CD4-positive, alpha-beta T cell treated with Interferon gamma for 1 hour (primary cell): ENCODE measurements around the gene SUSD1.

Experiments used
- DNase-seq: peaks from one replicate; pipeline ENCODE4 v3.0.0-alpha.2; 2020

The SUSD1 gene

DNA sequence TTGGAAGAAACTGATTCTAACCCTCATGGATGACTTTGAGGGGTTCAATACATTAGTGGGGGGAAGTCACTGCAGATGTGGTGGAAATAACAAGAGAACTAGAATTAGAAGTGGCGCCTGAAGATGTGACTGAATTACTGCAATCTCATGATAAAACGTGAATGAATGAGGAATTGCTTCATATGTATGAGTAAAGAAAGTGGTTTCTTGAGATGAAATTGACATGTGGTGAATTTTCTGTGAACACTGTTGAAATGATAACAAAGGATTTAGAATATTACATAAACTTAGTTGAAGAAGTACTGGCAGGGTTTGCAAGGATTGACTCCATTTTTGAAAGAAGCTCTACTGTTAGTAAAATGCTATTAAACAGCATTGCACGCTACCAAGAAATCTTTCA lies 165.4 kb downstream of the SUSD1 start:
- no peak for DNase-seq

DNA sequence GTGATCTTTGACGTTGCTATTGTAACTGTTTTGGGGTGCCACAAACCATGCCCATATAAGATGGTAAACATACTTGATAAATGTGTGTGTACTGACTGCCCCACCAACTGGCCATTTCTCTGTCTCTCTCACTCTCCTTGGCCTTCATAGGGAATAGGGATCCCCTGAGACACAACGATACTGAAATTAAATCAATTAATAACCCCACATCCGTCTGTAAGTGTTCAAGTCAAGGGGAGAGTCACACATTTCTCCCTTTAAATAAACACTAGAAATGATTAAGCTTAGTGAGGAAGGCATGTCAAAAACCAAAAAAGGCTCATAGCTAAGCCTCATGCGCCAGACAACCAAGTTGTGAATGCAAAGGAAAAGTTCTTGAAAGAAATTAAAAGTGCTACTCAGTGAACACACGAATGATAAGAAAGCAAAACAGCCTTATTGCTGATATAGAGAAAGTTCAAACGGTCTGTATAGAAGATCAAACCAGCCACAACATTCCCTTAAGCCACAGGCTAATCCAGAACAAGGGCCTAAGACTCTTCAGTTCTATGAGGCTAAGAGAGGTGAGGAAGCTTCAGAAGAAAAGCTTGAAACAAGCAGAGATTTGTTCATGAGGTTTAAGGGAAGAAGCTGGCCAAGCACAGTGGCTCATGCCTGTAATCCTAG lies 167.4 kb downstream of the SUSD1 start:
- no peak for DNase-seq

DNA sequence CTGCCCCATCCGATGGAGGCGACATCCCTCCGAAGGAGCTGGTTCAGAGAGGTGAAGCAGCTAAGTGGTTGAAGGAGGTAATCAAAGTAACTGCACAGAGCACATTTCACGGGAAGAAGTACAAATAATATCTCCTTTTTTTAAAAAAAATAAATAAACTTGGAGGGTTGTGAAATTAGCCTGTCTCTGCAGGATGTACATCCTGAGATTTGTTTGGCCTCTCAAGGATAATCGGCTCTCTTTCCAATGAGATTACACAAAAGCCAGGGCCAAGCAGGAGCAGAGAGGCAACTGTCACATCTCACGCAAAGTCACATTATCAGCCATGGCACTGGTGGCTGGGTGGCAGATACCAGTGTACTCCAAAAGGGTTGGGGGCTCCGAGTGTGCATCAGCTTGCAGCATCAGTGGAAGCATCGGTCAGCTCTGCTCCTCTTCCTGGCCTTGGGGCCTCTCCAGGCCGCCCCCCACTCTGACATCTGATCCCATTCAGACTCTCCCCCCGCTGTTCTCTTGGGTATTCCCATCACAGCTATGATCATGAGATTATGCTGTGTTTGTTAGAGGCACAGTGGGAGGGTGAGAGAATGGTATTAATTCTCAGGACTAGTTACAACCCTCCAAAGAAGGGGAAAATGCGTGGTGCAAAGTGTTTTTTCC lies 168.6 kb downstream of the SUSD1 start:
- DNase-seq, result no peak

DNA sequence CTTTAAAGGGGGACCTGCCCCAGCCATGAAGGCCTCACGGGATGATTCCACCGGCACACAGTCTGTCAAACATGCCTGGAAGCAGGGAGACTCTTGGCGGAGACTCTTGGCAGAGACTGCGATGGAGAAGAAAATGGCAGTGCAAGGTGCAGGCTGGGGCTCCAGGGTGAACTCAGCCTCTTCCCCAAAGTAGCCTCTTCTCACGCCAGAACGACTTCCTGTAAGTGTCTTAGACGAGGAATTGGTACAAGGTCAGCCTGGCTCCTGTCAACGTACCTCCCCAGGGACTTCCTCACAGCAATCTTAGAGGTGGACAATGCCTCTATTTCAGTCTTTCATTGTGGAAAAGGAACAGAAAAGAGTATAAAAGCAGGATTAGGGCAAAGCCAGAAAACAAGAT lies 169.2 kb downstream of the SUSD1 start:
- DNase-seq, result no peak

DNA sequence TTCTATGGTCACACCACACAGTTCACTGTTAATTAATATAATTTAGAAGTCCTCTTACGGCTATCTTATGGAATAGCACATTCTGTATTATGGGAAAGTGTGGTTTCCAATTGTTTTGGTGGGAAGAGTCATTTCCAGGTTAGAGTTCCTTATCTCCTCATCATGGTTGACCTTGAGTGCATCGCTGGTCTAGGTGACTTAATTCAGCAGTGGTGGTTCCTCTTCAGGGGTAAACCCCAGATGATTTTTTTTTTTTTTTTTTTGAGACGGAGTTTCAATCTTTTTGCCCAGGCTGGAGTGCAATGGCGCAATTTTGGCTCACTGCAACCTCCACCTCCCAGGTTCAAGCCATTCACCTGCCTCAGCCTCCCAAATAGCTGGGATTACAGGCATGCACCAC lies 171.6 kb downstream of the SUSD1 start:
- DNase-seq, result no peak

DNA sequence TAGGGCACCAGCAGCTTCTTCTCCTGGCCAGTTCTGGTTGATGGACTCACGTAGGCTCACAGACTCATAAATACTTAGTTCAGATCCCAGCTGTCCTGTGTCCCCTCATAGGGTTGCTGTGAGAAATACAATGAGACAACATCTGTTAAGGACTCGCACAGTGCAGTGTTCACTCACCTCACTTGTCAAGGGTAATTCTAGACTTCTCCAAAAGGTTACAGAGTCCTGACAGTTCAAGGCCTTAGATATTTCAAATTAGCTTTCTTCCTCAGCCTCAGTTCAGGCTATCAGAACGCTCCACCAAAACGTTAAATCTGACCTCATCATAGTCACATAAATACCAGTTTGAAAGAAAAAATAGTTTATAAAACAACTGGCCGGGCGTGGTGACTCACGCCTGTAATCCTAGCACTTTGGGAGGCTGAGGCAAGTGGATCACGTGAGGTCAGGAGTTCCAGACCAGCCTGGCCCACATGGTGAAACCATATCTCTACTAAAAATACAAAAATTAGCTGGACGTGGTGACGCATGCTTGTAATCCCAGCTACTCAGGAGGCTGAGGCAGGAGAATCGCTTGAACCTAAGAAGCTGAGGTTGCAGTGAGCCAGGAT lies 172.1 kb downstream of the SUSD1 start:
- DNase-seq, result no peak

DNA sequence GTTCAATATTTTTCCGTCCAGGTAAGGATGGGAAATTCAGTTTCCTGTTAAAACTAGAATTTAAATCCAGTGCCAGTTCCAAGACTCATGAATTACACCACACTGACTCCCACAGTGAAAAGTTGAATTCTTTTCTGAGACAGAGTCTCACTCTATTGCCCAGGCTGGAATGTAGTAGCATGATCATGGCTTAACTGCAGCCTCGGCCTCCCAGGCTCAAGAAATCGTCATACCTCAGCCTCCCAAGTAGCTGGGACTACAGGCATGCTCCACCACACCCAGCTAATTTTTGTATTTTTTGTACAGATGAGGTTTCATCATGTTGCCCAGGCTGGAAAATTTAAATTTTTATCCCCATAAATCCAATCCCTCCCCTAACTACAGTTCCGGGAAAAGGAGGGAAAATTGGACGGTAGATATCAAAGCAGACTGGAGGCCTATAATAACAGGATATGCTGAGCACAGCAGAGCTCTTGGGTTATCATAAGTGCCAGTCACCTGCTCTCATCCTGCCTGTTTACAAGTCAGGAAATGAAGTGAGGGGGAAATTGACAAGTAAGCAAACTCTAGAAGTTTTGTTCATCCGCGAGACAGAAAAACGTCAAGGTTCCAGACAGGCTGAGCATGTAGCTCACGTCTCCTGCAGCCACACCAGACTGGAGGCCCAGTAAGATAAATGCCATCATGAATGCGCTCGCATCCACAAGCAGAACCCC lies 172.8 kb downstream of the SUSD1 start:
- no peak for DNase-seq

DNA sequence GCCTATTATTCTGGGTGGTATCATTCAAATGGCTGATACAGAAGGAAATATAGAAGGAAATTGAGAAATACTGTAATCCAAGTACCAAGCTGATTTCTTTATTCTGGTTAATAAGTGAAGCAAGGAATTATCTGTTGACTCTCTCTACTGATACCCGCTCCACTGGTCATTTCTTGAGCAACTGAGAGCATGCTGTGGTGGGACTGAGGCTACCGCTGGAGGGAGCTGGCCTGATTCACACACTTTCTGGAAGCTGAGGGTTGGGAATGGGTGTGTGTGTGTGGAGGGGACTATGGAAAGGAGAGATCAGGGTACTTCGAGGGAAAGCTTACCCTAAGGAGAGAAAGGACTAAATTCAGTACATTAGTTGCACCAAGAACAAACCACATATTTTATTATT lies 174.4 kb downstream of the SUSD1 start:
- no peak for DNase-seq

DNA sequence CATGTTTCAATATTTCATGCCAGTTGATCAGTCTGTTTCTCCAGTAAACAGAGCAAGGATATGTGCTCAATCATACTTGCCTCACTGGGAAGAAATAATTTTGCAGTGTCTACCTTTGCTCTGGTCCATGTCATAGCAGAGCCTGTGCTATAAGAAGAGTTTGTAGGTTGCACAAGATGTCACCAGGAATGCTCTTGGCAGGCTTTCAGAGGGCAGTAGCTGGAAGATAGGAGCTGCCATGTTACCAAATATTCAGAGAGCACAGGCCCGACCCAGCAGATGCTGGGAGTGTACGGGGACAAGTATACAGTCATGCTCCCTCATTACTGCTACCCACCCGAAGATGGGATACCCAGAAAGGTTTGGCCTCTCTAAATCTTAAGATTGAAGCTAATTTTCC lies 175.8 kb downstream of the SUSD1 start:
- DNase-seq, result no peak

DNA sequence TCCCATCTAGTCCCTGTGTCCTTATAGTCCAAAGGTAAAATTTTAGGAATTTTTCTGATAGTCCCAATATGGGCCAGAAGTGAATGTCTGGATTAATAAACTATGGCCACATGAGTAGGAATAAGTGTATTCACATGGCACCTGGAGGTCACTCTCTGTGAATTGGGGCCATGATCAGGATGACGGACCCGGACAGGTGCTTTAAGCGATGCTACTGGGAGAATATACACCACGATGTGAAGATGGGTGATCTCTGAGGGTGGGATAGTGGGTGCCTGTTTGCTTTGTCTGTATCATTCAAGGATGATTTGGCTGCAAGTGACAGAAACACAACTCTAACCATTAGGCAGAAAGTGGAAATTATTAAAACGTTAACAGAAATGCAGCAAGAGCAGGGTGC lies 177.3 kb downstream of the SUSD1 start:
- DNase-seq, result no peak

DNA sequence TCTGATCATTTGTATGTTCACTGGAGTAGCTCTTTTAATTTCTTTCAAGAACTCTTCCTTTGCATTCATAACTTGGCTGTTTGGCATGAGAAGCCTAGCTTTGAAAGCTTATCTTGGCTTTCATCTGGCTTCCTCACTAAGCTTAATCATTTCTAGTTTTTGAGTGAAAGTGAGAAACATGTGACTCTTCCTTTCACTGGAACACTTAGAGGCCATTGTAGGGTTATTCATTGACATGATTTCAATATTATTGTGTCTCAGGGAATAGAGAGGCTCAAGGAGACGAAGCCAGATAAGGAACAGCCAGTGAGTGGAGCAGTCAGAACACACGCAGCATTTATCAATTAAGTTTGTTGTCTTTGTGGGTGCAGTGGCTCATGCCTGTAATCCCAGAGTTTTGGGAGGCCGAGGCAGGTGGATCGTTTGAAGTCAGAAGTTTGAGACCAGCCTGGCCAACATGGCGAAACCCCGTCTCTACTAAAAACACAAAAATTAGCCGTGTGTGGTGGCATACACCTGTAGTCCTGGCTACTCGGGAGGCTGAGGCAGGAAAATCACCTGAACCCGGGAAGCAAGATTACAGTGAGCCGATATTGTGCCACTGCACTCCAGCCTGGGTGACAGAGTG lies 180.2 kb downstream of the SUSD1 start:
- DNase-seq, result no peak

DNA sequence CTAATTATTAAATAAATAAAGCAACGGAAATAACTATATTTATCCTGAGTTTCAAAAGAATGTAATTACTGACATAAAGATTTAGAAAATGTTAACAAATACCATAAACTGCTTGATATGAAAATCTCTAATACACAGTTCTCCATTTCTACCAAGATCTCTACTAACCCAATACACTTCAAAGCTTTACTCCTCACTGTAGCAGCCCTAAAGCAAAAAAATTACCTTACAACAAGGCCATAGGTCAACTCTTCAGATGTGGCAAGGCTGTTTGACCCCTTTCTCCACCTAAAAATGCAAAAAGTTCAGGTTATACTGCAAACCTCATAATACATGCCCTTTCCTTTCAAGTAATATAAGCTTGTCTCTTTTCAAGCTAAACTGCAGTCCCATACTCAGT lies 181.8 kb downstream of the SUSD1 start:
- no peak for DNase-seq

DNA sequence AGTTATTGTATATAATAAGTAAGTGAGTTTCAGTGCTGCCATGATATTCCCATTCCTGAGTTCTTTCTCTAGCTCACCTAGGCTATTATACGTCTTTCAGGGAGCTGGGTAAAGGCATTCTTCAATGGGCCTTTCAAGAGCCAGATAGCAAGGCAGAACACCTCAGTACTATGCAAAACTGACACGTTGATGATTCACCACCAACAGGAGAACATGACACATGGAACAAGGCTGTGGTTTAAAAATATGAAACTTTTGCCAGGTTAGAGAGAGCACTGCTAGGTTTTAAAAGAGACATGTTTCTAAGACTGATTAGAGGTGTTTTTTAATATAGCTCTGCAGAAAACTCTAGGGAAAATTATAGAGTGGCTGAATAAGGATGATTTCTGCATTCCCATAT lies 182.6 kb downstream of the SUSD1 start:
- DNase-seq, result no peak

DNA sequence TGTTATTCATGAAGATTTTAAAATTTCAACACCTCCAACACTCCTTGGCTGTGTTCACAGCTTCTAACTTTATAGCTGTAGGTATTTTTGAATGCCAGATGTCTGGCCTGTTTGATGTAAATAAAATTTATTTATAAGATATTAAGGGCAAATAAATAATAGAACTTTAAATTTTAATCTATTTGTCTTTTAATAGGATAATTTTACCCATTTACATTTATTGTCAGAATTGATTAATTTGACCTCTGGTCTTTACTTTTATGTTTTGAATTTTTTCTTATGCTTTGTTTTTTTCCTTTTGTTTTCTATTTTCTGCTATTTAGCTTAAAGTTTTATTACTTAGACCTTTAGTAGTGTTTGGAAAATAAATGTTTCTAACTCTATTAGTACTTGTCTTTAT lies 183.9 kb downstream of the SUSD1 start:
- DNase-seq, result no peak
